ENCODE measurements around the gene MMP7. TPM values are rescaled to one million over a fixed set of nuclear protein-coding genes. Genes with fewer than 3 reads are reported as not detected.

Gene MMP7
- total RNA-seq, 1 donor from 2014 or later = not detected

- DNase-seq = no peak
- intact Hi-C loops (cut with micrococcal nuclease) = no loop called here
- peaks cover 21% of the 10 kb centered on the region for H3K27me3 Mint-ChIP-seq
- H3K4me1 Mint-ChIP-seq = peaks cover 20% of the 10 kb centered on the region
- H3K27ac Mint-ChIP-seq = no peak overlapping the region
- H3K9me3 Mint-ChIP-seq = no peaks in the 10 kb centered on the region
- H3K36me3 Mint-ChIP-seq (ENCODE audit: low read depth) = no peaks in the 10 kb centered on the region
- H3K4me3 Mint-ChIP-seq = no peak overlapping the region
Measured at GRCh38 chr11:102497061-102497460, 33.5 kb downstream of the MMP7 start.

GRCh38 chr11:102495161-102496042, 35.1 kb downstream of the MMP7 start:
- Mint-ChIP-seq H3K27ac (peak overlapping the region; percentile 24), H3K9me3 (no peaks in the 10 kb centered on the region), H3K27me3 (peaks cover 14% of the 10 kb centered on the region), H3K4me3 (no peak overlapping the region), H3K4me1 (peaks cover 27% of the 10 kb centered on the region), H3K36me3 (ENCODE audit: low read depth) (no peaks in the 10 kb centered on the region)
- DNase-seq = peak; percentile 86
- intact Hi-C loops (cut with micrococcal nuclease) = loop anchor here (1.0 kb wide), 7 partner anchors 45 to 207 kb away; no protein-coding TSS in a partner anchor

GRCh38 chr11:102494216-102494615, 36.3 kb downstream of the MMP7 start:
- no peak for DNase-seq
- H3K9me3 Mint-ChIP-seq = no peaks in the 10 kb centered on the region
- no peak overlapping the region for H3K4me3 Mint-ChIP-seq
- H3K27ac Mint-ChIP-seq = no peak overlapping the region
- peaks cover 34% of the 10 kb centered on the region for H3K4me1 Mint-ChIP-seq
- no peaks in the 10 kb centered on the region for H3K36me3 Mint-ChIP-seq (ENCODE audit: low read depth)
- H3K27me3 Mint-ChIP-seq = peaks cover 10% of the 10 kb centered on the region
- intact Hi-C loops (cut with micrococcal nuclease) = no loop called here

- H3K27ac Mint-ChIP-seq = no peak overlapping the region
- H3K4me1 Mint-ChIP-seq = peaks cover 39% of the 10 kb centered on the region
- no peaks in the 10 kb centered on the region for H3K36me3 Mint-ChIP-seq (ENCODE audit: low read depth)
- DNase-seq = no peak
- H3K9me3 Mint-ChIP-seq = no peaks in the 10 kb centered on the region
- H3K27me3 Mint-ChIP-seq = peaks cover 10% of the 10 kb centered on the region
- intact Hi-C loops (cut with micrococcal nuclease) = loop anchor here (2.0 kb wide), 1 partner anchor 35 kb away; no protein-coding TSS in a partner anchor
- H3K4me3 Mint-ChIP-seq = no peak overlapping the region
Measured at GRCh38 chr11:102493524-102493923, 37.0 kb downstream of the MMP7 start.

- Mint-ChIP-seq H3K9me3 (no peaks in the 10 kb centered on the region), H3K36me3 (ENCODE audit: low read depth) (no peaks in the 10 kb centered on the region), H3K4me3 (no peak overlapping the region), H3K27me3 (peaks cover 6% of the 10 kb centered on the region), H3K4me1 (peaks cover 53% of the 10 kb centered on the region), H3K27ac (no peak overlapping the region)
- no peak for DNase-seq
- intact Hi-C loops (cut with micrococcal nuclease) = loop anchor here (1.0 to 2.0 kb wide), 2 partner anchors 18 to 33 kb away; no protein-coding TSS in a partner anchor
Measured at GRCh38 chr11:102491969-102492368, 38.6 kb downstream of the MMP7 start.

- peaks cover 54% of the 10 kb centered on the region for H3K4me1 Mint-ChIP-seq
- no peak for DNase-seq
- H3K36me3 Mint-ChIP-seq (ENCODE audit: low read depth) = no peaks in the 10 kb centered on the region
- H3K27ac Mint-ChIP-seq = no peak overlapping the region
- peaks cover 2% of the 10 kb centered on the region for H3K27me3 Mint-ChIP-seq
- no peak overlapping the region for H3K4me3 Mint-ChIP-seq
- peaks cover 5% of the 10 kb centered on the region for H3K9me3 Mint-ChIP-seq
- intact Hi-C loops (cut with micrococcal nuclease) = loop anchor here (1.0 kb wide), 1 partner anchor 93 kb away; no protein-coding TSS in a partner anchor
Measured at GRCh38 chr11:102489186-102490145, 41.1 kb downstream of the MMP7 start.

- Mint-ChIP-seq H3K27ac (peak overlapping the region; percentile 6), H3K9me3 (peaks cover 5% of the 10 kb centered on the region), H3K4me3 (no peak overlapping the region), H3K4me1 (peaks cover 53% of the 10 kb centered on the region), H3K36me3 (ENCODE audit: low read depth) (no peaks in the 10 kb centered on the region), H3K27me3 (peaks cover 2% of the 10 kb centered on the region)
- no peak for DNase-seq
- intact Hi-C loops (cut with micrococcal nuclease) = no loop called here
Measured at GRCh38 chr11:102488208-102488607, 42.3 kb downstream of the MMP7 start.

- intact Hi-C loops (cut with micrococcal nuclease) = no loop called here
- peaks cover 5% of the 10 kb centered on the region for H3K9me3 Mint-ChIP-seq
- no peak overlapping the region for H3K4me3 Mint-ChIP-seq
- H3K36me3 Mint-ChIP-seq (ENCODE audit: low read depth) = no peaks in the 10 kb centered on the region
- H3K27ac Mint-ChIP-seq = peak overlapping the region; percentile 46
- H3K27me3 Mint-ChIP-seq = peaks cover 2% of the 10 kb centered on the region
- H3K4me1 Mint-ChIP-seq = peaks cover 46% of the 10 kb centered on the region
- no peak for DNase-seq
Measured at GRCh38 chr11:102487214-102487613, 43.3 kb downstream of the MMP7 start.

- H3K27me3 Mint-ChIP-seq = peaks cover 2% of the 10 kb centered on the region
- DNase-seq = no peak
- intact Hi-C loops (cut with micrococcal nuclease) = no loop called here
- peaks cover 40% of the 10 kb centered on the region for H3K4me1 Mint-ChIP-seq
- no peaks in the 10 kb centered on the region for H3K36me3 Mint-ChIP-seq (ENCODE audit: low read depth)
- no peak overlapping the region for H3K27ac Mint-ChIP-seq
- H3K9me3 Mint-ChIP-seq = peaks cover 5% of the 10 kb centered on the region
- no peak overlapping the region for H3K4me3 Mint-ChIP-seq
Measured at GRCh38 chr11:102486584-102486983, 44.0 kb downstream of the MMP7 start.

GRCh38 chr11:102485095-102485722, 45.3 kb downstream of the MMP7 start:
- DNase-seq = no peak
- Mint-ChIP-seq H3K9me3 (peaks cover 5% of the 10 kb centered on the region), H3K4me1 (peaks cover 38% of the 10 kb centered on the region), H3K4me3 (no peak overlapping the region), H3K36me3 (ENCODE audit: low read depth) (no peaks in the 10 kb centered on the region), H3K27me3 (peaks cover 2% of the 10 kb centered on the region), H3K27ac (no peak overlapping the region)
- intact Hi-C loops (cut with micrococcal nuclease) = no loop called here

- DNase-seq = no peak
Measured at GRCh38 chr11:102482433-102482832, 48.1 kb downstream of the MMP7 start.

GRCh38 chr11:102479733-102480132, 50.8 kb downstream of the MMP7 start:
- no peaks in the 10 kb centered on the region for H3K27me3 Mint-ChIP-seq
- no peak overlapping the region for H3K27ac Mint-ChIP-seq
- no peaks in the 10 kb centered on the region for H3K9me3 Mint-ChIP-seq
- H3K36me3 Mint-ChIP-seq (ENCODE audit: low read depth) = no peaks in the 10 kb centered on the region
- H3K4me3 Mint-ChIP-seq = no peak overlapping the region
- H3K4me1 Mint-ChIP-seq = peaks cover 36% of the 10 kb centered on the region
- DNase-seq = no peak
- intact Hi-C loops (cut with micrococcal nuclease) = no loop called here

More at GRCh38 chr11:102482433-102482832, 48.1 kb downstream of the MMP7 start:
- peaks cover 35% of the 10 kb centered on the region for H3K4me1 Mint-ChIP-seq
- no peak overlapping the region for H3K27ac Mint-ChIP-seq
- intact Hi-C loops (cut with micrococcal nuclease) = no loop called here
- H3K9me3 Mint-ChIP-seq = peaks cover 5% of the 10 kb centered on the region
- H3K27me3 Mint-ChIP-seq = peaks cover 2% of the 10 kb centered on the region
- no peak overlapping the region for H3K4me3 Mint-ChIP-seq
- no peaks in the 10 kb centered on the region for H3K36me3 Mint-ChIP-seq (ENCODE audit: low read depth)

- no peaks in the 10 kb centered on the region for H3K9me3 Mint-ChIP-seq
- no peaks in the 10 kb centered on the region for H3K27me3 Mint-ChIP-seq
- no peaks in the 10 kb centered on the region for H3K36me3 Mint-ChIP-seq (ENCODE audit: low read depth)
- H3K4me3 Mint-ChIP-seq = no peak overlapping the region
- intact Hi-C loops (cut with micrococcal nuclease) = no loop called here
- DNase-seq = no peak
- H3K4me1 Mint-ChIP-seq = peaks cover 45% of the 10 kb centered on the region
- no peak overlapping the region for H3K27ac Mint-ChIP-seq
Measured at GRCh38 chr11:102478673-102479299, 51.8 kb downstream of the MMP7 start.
